PFSK-1 (cell line): ENCODE measurements around the gene SMIM22.

Source experiments
- FOXP2 ChIP-seq: optimal IDR thresholded peaks from 2 replicates; pipeline ENCODE3; 2011; ENCODE audit warnings: borderline replicate concordance, control low read depth, inconsistent platforms; ENCODE audit not compliant: insufficient read depth; ENCODE audit errors: extremely low read length, extremely low read depth
- POLR2AphosphoS5 ChIP-seq: IDR thresholded peaks from 2 replicates; pipeline ENCODE4 v1.6.1; 2012; ENCODE audit warnings: low read depth, mild to moderate bottlenecking, control low read depth, low read length, moderate library complexity
- REST ChIP-seq, 2 experiments: IDR thresholded peaks; 2 replicates each; pipeline versions ENCODE4 v1.6.1 to v1.8.0; 2011 to 2012; ENCODE audit warnings: low read depth in 2 of 2, low read length in 2 of 2, control low read depth in 1 of 2, inconsistent platforms in 1 of 2, mild to moderate bottlenecking in 1 of 2, moderate library complexity in 1 of 2; ENCODE audit not compliant: insufficient read depth in 1 of 2
- SIN3A ChIP-seq: IDR thresholded peaks from 2 replicates; pipeline ENCODE4 v1.6.1; 2012; ENCODE audit warnings: mild to moderate bottlenecking, low read length, moderate library complexity, borderline replicate concordance; ENCODE audit not compliant: insufficient read depth
- TAF1 ChIP-seq: IDR thresholded peaks from 2 replicates; pipeline ENCODE4 v1.6.1; 2012; ENCODE audit warnings: low read length, control low read depth, borderline replicate concordance; ENCODE audit not compliant: insufficient read depth

The SMIM22 gene

GRCh38 chr16:4788910-4789309 is 6.3 kb upstream of the SMIM22 start:
- TF ChIP-seq SIN3A (no peak), POLR2AphosphoS5 (no peak), TAF1 (no peak), REST (IDR thresholded peaks at IDR 0.05; ENCODE audit: insufficient read depth in 1 of 2, low read depth in 2 of 2, low read length in 2 of 2) (no peak), FOXP2 (no peak)

GRCh38 chr16:4790261-4790660 is 4.9 kb upstream of the SMIM22 start:
- TF ChIP-seq SIN3A (no peak), POLR2AphosphoS5 (no peak), REST (IDR thresholded peaks at IDR 0.05; ENCODE audit: insufficient read depth in 1 of 2, low read depth in 2 of 2, low read length in 2 of 2) (no peak), FOXP2 (no peak), TAF1 (no peak)

- TF ChIP-seq SIN3A = no peak
- no peak for TF ChIP-seq FOXP2
- TF ChIP-seq TAF1 = no peak
- no peak for TF ChIP-seq POLR2AphosphoS5
- TF ChIP-seq REST (IDR thresholded peaks at IDR 0.05; ENCODE audit: insufficient read depth in 1 of 2, low read depth in 2 of 2, low read length in 2 of 2) = no peak
Observed at GRCh38 chr16:4790871-4791270, 4.3 kb upstream of the SMIM22 start.

GRCh38 chr16:4792951-4793513 is 2.1 kb upstream of the SMIM22 start:
- TF ChIP-seq REST (IDR thresholded peaks at IDR 0.05; ENCODE audit: insufficient read depth in 1 of 2, low read depth in 2 of 2, low read length in 2 of 2) = no peak
- TF ChIP-seq SIN3A = no peak

GRCh38 chr16:4795828-4796572 is 831 bp downstream of the SMIM22 start:
- TF ChIP-seq POLR2AphosphoS5 (no peak), SIN3A (no peak), REST (IDR thresholded peaks at IDR 0.05; ENCODE audit: insufficient read depth in 1 of 2, low read depth in 2 of 2, low read length in 2 of 2) (no peak), FOXP2 (no peak)
